Astrocyte (in vitro differentiated cells and primary cell): ENCODE data around the gene LYZL1. TPM values are rescaled to one million over a fixed set of nuclear protein-coding genes. Genes with fewer than 3 reads are reported as not detected.

ENCODE experiments used
- DNase-seq: peaks from one replicate; pipeline ENCODE4 v3.0.0-alpha.2; 2010; ENCODE audit warnings: low read depth
- FAIRE-seq: peaks from 2 replicates; lab custom pipeline; 2011; peaks lifted over from hg19 to GRCh38; lab: Jason Lieb, UNC
- H2AFZ ChIP-seq: 2 replicates; pipeline ENCODE4 v1.6.0; 2012; ENCODE audit warnings: low read depth, low read length, inconsistent platforms
- H3K27ac ChIP-seq: 2 replicates; pipeline ENCODE4 v1.5.1; 2011; ENCODE audit warnings: low read depth, low read length, inconsistent platforms
- H3K27me3 ChIP-seq: 2 replicates; pipeline ENCODE4 v1.6.0; 2011; ENCODE audit warnings: low read length, inconsistent platforms; ENCODE audit not compliant: insufficient read depth
- H3K36me3 ChIP-seq: 2 replicates; pipeline ENCODE4 v1.5.1; 2011; ENCODE audit warnings: low read length, inconsistent platforms; ENCODE audit not compliant: insufficient read depth
- H3K4me1 ChIP-seq: 2 replicates; pipeline ENCODE4 v1.5.1; 2011; ENCODE audit warnings: low read length, inconsistent platforms; ENCODE audit not compliant: insufficient read depth
- H3K4me2 ChIP-seq: 2 replicates; pipeline ENCODE4 v1.6.0; 2012; ENCODE audit warnings: low read length, inconsistent platforms
- H3K4me3 ChIP-seq: 2 replicates; pipeline ENCODE4 v1.5.1; 2011; ENCODE audit warnings: low read depth, mild to moderate bottlenecking, low read length, inconsistent platforms; ENCODE audit not compliant: insufficient read depth
- H3K79me2 ChIP-seq: 2 replicates; pipeline ENCODE4 v1.6.0; 2012; ENCODE audit warnings: mild to moderate bottlenecking, low read length, inconsistent platforms; ENCODE audit not compliant: insufficient read depth
- H3K9ac ChIP-seq: 2 replicates; pipeline ENCODE4 v1.6.0; 2012; ENCODE audit warnings: mild to moderate bottlenecking, low read length, inconsistent platforms
- H3K9me3 ChIP-seq: 2 replicates; pipeline ENCODE4 v1.5.1; 2012; ENCODE audit warnings: low read depth, mild to moderate bottlenecking, low read length, inconsistent platforms; ENCODE audit not compliant: insufficient read depth
- H4K20me1 ChIP-seq: 2 replicates; pipeline ENCODE4 v1.6.0; 2012; ENCODE audit warnings: low read length, inconsistent platforms; ENCODE audit not compliant: insufficient read depth
- H3K27ac Mint-ChIP-seq: one replicate; pipeline ENCODE4 v1.8.0; 2021; ENCODE audit warnings: mild to moderate bottlenecking, mixed read lengths; ENCODE audit not compliant: unreplicated experiment
- H3K27me3 Mint-ChIP-seq: one replicate; pipeline ENCODE4 v1.8.0; 2021; ENCODE audit warnings: low read depth, mixed read lengths; ENCODE audit not compliant: unreplicated experiment
- H3K36me3 Mint-ChIP-seq: one replicate; pipeline ENCODE4 v1.8.0; 2021; ENCODE audit warnings: low read depth, mixed read lengths; ENCODE audit not compliant: unreplicated experiment
- H3K4me1 Mint-ChIP-seq: one replicate; pipeline ENCODE4 v1.8.0; 2021; ENCODE audit warnings: low read depth, mixed read lengths; ENCODE audit not compliant: unreplicated experiment
- H3K4me3 Mint-ChIP-seq: one replicate; pipeline ENCODE4 v1.8.0; 2021; ENCODE audit warnings: mild to moderate bottlenecking, moderate library complexity, mixed read lengths; ENCODE audit not compliant: unreplicated experiment
- H3K9me3 Mint-ChIP-seq: one replicate; pipeline ENCODE4 v1.8.0; 2021; ENCODE audit warnings: mild to moderate bottlenecking, mixed read lengths; ENCODE audit not compliant: unreplicated experiment
- EZH2 ChIP-seq: IDR thresholded peaks from 2 replicates; pipeline ENCODE4 v1.6.1; 2012; ENCODE audit warnings: mild to moderate bottlenecking, low read length, inconsistent platforms; ENCODE audit not compliant: insufficient read depth
- total RNA-seq: library from RNA; stranded (reverse); gene quantifications from 2 replicates; pipeline ENCODE4 v1.2.1, GENCODE V29; 2021
- TF ChIP-seq, protein P1 (sequence below): IDR thresholded peaks from 2 replicates; pipeline ENCODE4 v1.5.1; 2011; ENCODE audit warnings: low read depth, mild to moderate bottlenecking, inconsistent platforms, low read length, moderate library complexity; ENCODE audit not compliant: insufficient read depth

LYZL1 gene
- total RNA-seq, 1 donor from 2014 or later: not detected

DNA sequence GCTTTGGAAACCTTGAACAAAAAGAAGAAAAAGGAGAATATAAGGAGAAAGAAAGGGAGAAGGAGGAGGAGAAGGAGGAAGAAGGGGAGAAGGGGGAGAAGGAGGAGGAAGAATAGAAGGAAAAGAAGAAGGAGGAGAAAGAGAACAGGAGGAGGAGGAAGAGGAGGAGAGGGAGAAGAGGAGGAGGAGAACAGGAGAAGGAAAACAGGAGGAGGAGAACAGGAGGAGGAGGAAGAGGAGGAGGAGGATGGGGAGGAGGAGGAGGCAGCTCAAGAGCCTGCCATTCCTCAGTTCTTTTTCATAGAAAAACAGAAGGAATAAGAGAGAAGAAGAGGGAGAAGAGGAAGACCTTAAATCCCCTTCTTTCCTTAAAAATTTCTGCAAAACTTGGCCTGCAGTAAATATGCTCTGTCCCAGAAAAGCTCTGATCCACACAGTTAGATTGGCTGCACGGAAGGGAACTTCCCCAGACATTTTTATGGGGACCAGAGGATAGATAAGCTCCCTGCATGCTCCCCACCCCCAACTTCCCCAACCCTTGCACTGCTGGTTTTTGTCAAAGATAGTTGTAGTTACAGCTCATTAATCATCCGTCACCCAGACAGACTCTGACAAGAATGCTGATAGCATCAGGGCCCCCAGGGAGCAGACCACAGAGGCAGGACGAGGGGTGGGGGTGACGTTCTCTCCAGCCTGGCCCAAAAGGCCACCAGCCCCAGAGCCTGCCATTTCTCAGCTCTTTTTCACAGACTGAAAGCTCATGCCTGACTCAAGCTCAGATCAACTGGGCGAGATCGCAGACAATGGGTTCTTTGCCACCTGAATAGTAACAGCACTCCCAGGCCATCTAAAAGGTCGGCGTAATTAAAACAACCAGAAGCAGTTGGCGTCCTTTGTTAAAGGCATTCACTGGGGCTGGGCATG is 34.5 kb upstream of the LYZL1 start:
- Histone ChIP-seq H3K9ac (peak overlapping the region; percentile 28), H3K4me3 (no peak overlapping the region), H3K79me2 (no peaks in the 10 kb centered on the region), H3K9me3 (no peaks in the 10 kb centered on the region), H3K4me2 (peak overlapping the region; percentile 60), H3K27ac (peak overlapping the region; percentile 53), H4K20me1 (no peaks in the 10 kb centered on the region), H3K36me3 (no peaks in the 10 kb centered on the region), H3K4me1 (peaks cover 43% of the 10 kb centered on the region), H2AFZ (no peak overlapping the region), H3K27me3 (peaks cover under 1% of the 10 kb centered on the region)
- no peaks in the 10 kb centered on the region for H3K9me3 Mint-ChIP-seq
- no peaks in the 10 kb centered on the region for H3K27me3 Mint-ChIP-seq
- no peak for TF ChIP-seq EZH2
- H3K36me3 Mint-ChIP-seq: no peaks in the 10 kb centered on the region
- DNase-seq (peak; percentile 73), FAIRE-seq (peak; percentile 47)
- H3K4me3 Mint-ChIP-seq: peak overlapping the region; percentile 41
- H3K4me1 Mint-ChIP-seq: peaks cover 59% of the 10 kb centered on the region
- H3K27ac Mint-ChIP-seq: peak overlapping the region; percentile 98

DNA sequence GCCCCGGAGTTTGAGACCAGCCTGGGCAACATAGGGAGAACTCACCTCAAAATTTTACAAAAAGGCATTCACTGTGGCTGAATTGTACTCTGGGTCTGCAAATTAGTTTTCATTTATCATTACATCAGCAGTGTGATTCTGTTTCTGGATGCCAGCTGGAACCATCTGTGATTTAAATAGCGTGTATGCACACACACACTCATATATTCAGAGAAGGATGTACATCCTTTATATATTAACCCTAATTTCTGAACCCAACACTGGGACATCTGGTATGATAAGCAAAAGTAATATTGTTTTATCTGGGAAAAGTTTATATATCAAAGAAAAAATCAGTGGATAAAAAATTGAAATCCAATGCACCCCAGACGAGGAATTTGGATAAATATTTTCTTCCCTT is 33.8 kb upstream of the LYZL1 start:
- FAIRE-seq (no peak), DNase-seq (no peak)
- Mint-ChIP-seq H3K27ac (peak overlapping the region; percentile 98), H3K9me3 (no peaks in the 10 kb centered on the region), H3K27me3 (no peaks in the 10 kb centered on the region), H3K4me1 (peaks cover 59% of the 10 kb centered on the region), H3K4me3 (no peak overlapping the region), H3K36me3 (no peaks in the 10 kb centered on the region)
- H3K36me3 ChIP-seq: no peaks in the 10 kb centered on the region
- no peak for TF ChIP-seq EZH2
- TF ChIP-seq, protein P1, sequence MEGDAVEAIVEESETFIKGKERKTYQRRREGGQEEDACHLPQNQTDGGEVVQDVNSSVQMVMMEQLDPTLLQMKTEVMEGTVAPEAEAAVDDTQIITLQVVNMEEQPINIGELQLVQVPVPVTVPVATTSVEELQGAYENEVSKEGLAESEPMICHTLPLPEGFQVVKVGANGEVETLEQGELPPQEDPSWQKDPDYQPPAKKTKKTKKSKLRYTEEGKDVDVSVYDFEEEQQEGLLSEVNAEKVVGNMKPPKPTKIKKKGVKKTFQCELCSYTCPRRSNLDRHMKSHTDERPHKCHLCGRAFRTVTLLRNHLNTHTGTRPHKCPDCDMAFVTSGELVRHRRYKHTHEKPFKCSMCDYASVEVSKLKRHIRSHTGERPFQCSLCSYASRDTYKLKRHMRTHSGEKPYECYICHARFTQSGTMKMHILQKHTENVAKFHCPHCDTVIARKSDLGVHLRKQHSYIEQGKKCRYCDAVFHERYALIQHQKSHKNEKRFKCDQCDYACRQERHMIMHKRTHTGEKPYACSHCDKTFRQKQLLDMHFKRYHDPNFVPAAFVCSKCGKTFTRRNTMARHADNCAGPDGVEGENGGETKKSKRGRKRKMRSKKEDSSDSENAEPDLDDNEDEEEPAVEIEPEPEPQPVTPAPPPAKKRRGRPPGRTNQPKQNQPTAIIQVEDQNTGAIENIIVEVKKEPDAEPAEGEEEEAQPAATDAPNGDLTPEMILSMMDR: no peak
- H3K4me3 ChIP-seq: no peak overlapping the region
- H2AFZ ChIP-seq: no peak overlapping the region
- H3K79me2 ChIP-seq: no peaks in the 10 kb centered on the region
- no peaks in the 10 kb centered on the region for H4K20me1 ChIP-seq
- peaks cover 3% of the 10 kb centered on the region for H3K27me3 ChIP-seq
- H3K9ac ChIP-seq: no peak overlapping the region
- no peaks in the 10 kb centered on the region for H3K9me3 ChIP-seq
- H3K4me2 ChIP-seq: peak overlapping the region; percentile 60
- H3K4me1 ChIP-seq: peaks cover 43% of the 10 kb centered on the region
- H3K27ac ChIP-seq: peak overlapping the region; percentile 53

DNA sequence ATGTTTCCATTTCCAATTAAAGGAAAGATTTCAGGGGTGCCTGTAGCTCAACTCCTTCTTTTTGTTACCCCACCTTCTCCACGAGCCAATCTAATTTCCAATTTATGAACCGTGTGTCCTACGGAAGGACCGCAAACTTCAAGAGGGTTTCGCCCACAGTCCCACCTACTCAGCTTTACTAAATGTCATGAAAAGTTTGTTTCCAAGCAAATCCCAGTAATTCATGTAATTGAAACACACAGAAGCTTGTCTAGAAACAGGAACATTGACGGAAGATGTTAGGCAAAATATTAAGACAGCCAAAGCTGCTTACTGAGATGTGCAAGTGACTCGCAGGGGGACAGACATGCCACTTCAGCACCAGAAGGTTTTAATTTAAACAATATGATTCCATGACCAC is 32.9 kb upstream of the LYZL1 start:
- no peak overlapping the region for H3K4me3 Mint-ChIP-seq
- peak overlapping the region; percentile 66 for H3K4me2 ChIP-seq
- H3K4me1 ChIP-seq: peaks cover 43% of the 10 kb centered on the region
- H4K20me1 ChIP-seq: no peaks in the 10 kb centered on the region
- no peak for TF ChIP-seq EZH2
- TF ChIP-seq, protein P1: no peak
- H3K36me3 ChIP-seq: no peaks in the 10 kb centered on the region
- peaks cover 59% of the 10 kb centered on the region for H3K4me1 Mint-ChIP-seq
- no peak overlapping the region for H2AFZ ChIP-seq
- H3K27me3 Mint-ChIP-seq: no peaks in the 10 kb centered on the region
- peaks cover 3% of the 10 kb centered on the region for H3K27me3 ChIP-seq
- no peak for DNase-seq
- H3K27ac Mint-ChIP-seq: peak overlapping the region; percentile 98
- no peak for FAIRE-seq
- H3K36me3 Mint-ChIP-seq: no peaks in the 10 kb centered on the region
- H3K79me2 ChIP-seq: no peaks in the 10 kb centered on the region
- no peaks in the 10 kb centered on the region for H3K9me3 ChIP-seq
- H3K4me3 ChIP-seq: no peak overlapping the region
- no peak overlapping the region for H3K27ac ChIP-seq
- peak overlapping the region; percentile 16 for H3K9ac ChIP-seq
- no peaks in the 10 kb centered on the region for H3K9me3 Mint-ChIP-seq
